RWPE2 (cell line): ENCODE measurements around the gene FRRS1.

Experiments used
- ATAC-seq: fragments of 200-7000 bp; cut with Tn5 transposase; 3 replicates; pipeline ENCODE4 v1.9.1; 2021; ENCODE audit warnings: low read depth
- DNase-seq: peaks from one replicate; pipeline ENCODE4 v3.0.0-alpha.2; 2020; ENCODE audit warnings: low spot score
- H3K27ac ChIP-seq: fragments of 450-650 bp; 2 replicates; pipeline ENCODE4 v1.5.1; 2017; ENCODE audit warnings: mild to moderate bottlenecking; ENCODE audit not compliant: poor library complexity, severe bottlenecking
- H3K27me3 ChIP-seq: fragments of 250-450 bp; sonication (Bioruptor Pico); 2 replicates; pipeline ENCODE4 v1.5.1; 2021; ENCODE audit warnings: mild to moderate bottlenecking, moderate library complexity; ENCODE audit not compliant: insufficient read depth, poor library complexity, severe bottlenecking
- H3K36me3 ChIP-seq: fragments of 250-450 bp; sonication (Bioruptor Pico); 2 replicates; pipeline ENCODE4 v1.5.1; 2020; ENCODE audit warnings: low read depth, mild to moderate bottlenecking, moderate library complexity
- H3K4me1 ChIP-seq: fragments of 250-450 bp; sonication (Bioruptor Pico); 2 replicates; pipeline ENCODE4 v1.5.1; 2021; ENCODE audit warnings: mild to moderate bottlenecking, moderate library complexity; ENCODE audit not compliant: insufficient read depth, poor library complexity, severe bottlenecking
- H3K4me3 ChIP-seq: fragments of 250-450 bp; sonication (Bioruptor Pico); 2 replicates; pipeline ENCODE4 v1.5.1; 2021; ENCODE audit warnings: mild to moderate bottlenecking, moderate library complexity; ENCODE audit not compliant: severe bottlenecking
- H3K9me3 ChIP-seq: fragments of 250-450 bp; sonication (Bioruptor Pico); 2 replicates; pipeline ENCODE4 v1.5.1; 2021; ENCODE audit warnings: mild to moderate bottlenecking, moderate library complexity; ENCODE audit not compliant: severe bottlenecking
- TF ChIP-seq, protein P1 (sequence below): fragments of 450-650 bp; IDR thresholded peaks from one replicate; pipeline ENCODE4 v1.5.1; 2017; ENCODE audit warnings: mild to moderate bottlenecking, moderate library complexity; ENCODE audit not compliant: poor library complexity, severe bottlenecking

FRRS1 gene

DNA sequence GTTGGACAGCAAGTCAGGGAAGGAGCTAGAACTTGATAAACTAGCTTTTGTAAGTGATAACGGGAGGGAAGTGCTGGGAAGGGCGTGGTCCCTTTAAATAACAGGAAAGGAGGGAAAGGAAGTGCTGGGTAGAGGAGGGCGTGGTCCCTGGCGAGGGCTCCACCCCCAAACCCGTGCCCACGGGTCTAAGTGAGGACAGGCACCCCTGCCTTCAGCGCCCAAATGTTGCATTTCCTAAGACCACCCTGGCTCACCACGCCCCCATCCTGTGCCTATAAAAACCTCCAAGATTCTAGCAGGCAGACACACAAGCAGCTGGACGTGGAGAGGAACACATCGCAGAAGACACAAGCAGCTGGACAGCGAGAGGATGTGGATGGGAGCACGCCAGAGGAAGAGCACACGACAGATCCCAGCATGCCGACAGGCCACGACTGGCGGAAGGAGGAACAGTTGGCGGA, 62.0 kb downstream of the FRRS1 start:
- no peak overlapping the region for H3K27ac ChIP-seq
- H3K36me3 ChIP-seq, result no peaks in the 10 kb centered on the region; the same call in 1 of the 2 replicates
- H3K9me3 ChIP-seq, result no peaks in the 10 kb centered on the region
- no peak for ATAC-seq
- H3K4me1 ChIP-seq, result no peaks in the 10 kb centered on the region
- DNase-seq, result no peak
- H3K4me3 ChIP-seq, result no peak overlapping the region
- TF ChIP-seq, protein P1, sequence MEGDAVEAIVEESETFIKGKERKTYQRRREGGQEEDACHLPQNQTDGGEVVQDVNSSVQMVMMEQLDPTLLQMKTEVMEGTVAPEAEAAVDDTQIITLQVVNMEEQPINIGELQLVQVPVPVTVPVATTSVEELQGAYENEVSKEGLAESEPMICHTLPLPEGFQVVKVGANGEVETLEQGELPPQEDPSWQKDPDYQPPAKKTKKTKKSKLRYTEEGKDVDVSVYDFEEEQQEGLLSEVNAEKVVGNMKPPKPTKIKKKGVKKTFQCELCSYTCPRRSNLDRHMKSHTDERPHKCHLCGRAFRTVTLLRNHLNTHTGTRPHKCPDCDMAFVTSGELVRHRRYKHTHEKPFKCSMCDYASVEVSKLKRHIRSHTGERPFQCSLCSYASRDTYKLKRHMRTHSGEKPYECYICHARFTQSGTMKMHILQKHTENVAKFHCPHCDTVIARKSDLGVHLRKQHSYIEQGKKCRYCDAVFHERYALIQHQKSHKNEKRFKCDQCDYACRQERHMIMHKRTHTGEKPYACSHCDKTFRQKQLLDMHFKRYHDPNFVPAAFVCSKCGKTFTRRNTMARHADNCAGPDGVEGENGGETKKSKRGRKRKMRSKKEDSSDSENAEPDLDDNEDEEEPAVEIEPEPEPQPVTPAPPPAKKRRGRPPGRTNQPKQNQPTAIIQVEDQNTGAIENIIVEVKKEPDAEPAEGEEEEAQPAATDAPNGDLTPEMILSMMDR, result no peak
- H3K27me3 ChIP-seq, result no peaks in the 10 kb centered on the region

DNA sequence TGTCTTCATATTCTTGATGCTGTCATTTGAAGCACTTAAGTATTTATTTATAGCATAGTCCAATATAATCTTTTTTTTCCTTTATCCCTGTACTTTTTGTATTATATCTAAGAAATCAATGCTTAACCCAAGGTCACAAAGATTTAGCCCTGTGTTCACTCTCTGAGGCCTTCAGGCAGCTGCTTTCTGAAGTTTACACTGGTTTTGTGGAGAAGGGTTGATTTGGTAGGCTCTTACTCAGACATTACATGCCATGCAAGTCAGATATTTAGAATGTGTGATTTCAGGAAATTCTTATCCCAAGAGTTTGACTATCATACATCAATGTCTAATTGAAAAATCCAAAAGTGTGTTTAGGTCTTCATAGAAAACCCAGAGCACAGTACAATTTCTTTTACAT, 64.2 kb downstream of the FRRS1 start:
- Histone ChIP-seq H3K27me3 (peaks cover 4% of the 10 kb centered on the region), H3K4me3 (no peak overlapping the region), H3K27ac (no peak overlapping the region), H3K9me3 (no peaks in the 10 kb centered on the region), H3K36me3 (no peaks in the 10 kb centered on the region), H3K4me1 (no peaks in the 10 kb centered on the region)
- TF ChIP-seq, protein P1, result no peak
- no peak for DNase-seq
- ATAC-seq, result no peak

DNA sequence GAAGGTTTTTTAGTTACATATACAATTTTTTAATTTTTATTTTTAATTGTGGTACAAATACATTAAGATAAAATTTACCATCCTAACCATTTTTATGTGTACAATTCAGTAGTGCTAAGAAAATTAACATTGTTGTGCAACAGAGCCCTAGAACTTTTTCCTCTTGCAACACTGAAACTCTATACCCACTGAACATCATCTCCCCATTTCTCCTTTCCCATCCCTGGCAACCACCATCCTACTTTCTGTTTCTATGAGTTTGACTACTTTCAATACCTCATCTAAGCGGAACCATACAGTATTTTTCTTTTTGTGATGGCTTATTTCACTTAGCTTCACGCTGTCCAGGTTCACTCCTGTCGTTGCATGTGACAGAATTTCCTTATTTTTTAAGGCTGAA, 66.4 kb downstream of the FRRS1 start:
- H3K36me3 ChIP-seq, result no peaks in the 10 kb centered on the region
- TF ChIP-seq, protein P1, result no peak
- no peak overlapping the region for H3K4me3 ChIP-seq
- peaks cover 4% of the 10 kb centered on the region for H3K27me3 ChIP-seq
- no peaks in the 10 kb centered on the region for H3K4me1 ChIP-seq
- no peak for ATAC-seq
- DNase-seq, result no peak
- no peaks in the 10 kb centered on the region for H3K9me3 ChIP-seq
- no peak overlapping the region for H3K27ac ChIP-seq

DNA sequence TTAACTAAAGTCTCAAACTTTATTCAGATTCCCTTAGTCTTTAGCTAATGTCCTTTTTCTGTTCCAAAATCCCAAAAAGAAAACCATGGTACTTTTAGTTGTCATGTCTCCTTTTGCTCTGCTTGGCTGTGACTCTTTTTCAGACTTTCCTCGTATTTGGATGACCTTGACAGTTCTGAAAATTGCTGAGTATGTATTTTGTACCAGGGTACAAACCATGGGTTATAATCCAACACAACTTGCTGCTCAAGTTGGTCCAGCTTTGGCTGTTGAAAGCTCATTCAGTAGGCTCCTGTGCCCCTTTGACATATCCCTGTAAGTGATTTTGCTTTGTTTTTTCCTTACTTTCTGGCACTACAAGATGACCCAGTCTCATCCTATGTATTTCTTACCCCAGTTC, 68.9 kb downstream of the FRRS1 start:
- H3K36me3 ChIP-seq, result no peaks in the 10 kb centered on the region
- no peaks in the 10 kb centered on the region for H3K9me3 ChIP-seq
- ATAC-seq (no peak), DNase-seq (no peak)
- TF ChIP-seq, protein P1, result no peak
- no peak overlapping the region for H3K27ac ChIP-seq
- H3K27me3 ChIP-seq, result peaks cover 4% of the 10 kb centered on the region
- no peaks in the 10 kb centered on the region for H3K4me1 ChIP-seq
- no peak overlapping the region for H3K4me3 ChIP-seq

DNA sequence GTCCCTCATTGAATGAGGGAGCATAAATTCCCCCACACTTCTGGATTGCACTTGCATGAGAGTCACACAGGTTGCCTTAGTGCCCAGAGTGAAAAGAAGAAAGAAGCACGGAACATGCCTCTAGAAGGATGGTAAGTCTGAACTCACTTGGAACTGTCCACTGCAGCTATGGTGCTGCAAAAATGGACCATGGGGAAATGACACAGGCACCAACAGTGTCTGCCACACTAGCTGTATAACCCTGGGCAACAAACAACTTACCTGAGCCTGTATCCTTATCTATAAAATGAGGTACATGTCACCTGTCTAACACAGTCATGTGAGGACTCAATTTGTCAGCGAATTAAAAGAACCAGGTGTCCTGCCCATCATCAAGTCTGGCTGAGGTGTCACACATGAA, 69.8 kb downstream of the FRRS1 start:
- ATAC-seq, result no peak

More for the DNA sequence above, 69.8 kb downstream of the FRRS1 start:
- no peaks in the 10 kb centered on the region for H3K4me1 ChIP-seq
- no peaks in the 10 kb centered on the region for H3K9me3 ChIP-seq
- H3K27ac ChIP-seq, result no peak overlapping the region
- no peaks in the 10 kb centered on the region for H3K36me3 ChIP-seq
- TF ChIP-seq, protein P1, result no peak
- H3K27me3 ChIP-seq, result peaks cover 4% of the 10 kb centered on the region
- no peak overlapping the region for H3K4me3 ChIP-seq
- DNase-seq, result no peak
